SIG-M5 treated with dmso at 0.1 percent for 504 hours (cell line): ENCODE results near the gene ABCB11.
"Not testable (repeated sequence)": the region's sequence is repeated elsewhere in the genome, so short reads cannot be mapped to it uniquely, and the experiment has no call there.

Experiments
- DNase-seq: peaks from one replicate; lab custom pipeline; 2025; ENCODE audit not compliant: unreplicated experiment; lab: John Stamatoyannopoulos, UW

Gene ABCB11

GRCh38 chr2:169031202-169031601, at the start of gene ABCB11:
ABCB11 (minus strand) TSS chr2:169031324; CDS start chr2:169018125, 13,199 bp downstream.
- DNase-seq = no peak

- peak; percentile 63 for DNase-seq
Observed at GRCh38 chr2:169080250-169081069, 49.3 kb upstream of the ABCB11 start.

GRCh38 chr2:169077674-169078240, 46.6 kb upstream of the ABCB11 start:
- no peak for DNase-seq

GRCh38 chr2:169073963-169074751, 43.0 kb upstream of the ABCB11 start:
- no peak for DNase-seq

- no peak for DNase-seq
Observed at GRCh38 chr2:169073211-169073962, 42.3 kb upstream of the ABCB11 start.

- peak; percentile 99 for DNase-seq
Observed at GRCh38 chr2:169072163-169072925, 41.2 kb upstream of the ABCB11 start.

GRCh38 chr2:169071455-169071854, 40.3 kb upstream of the ABCB11 start:
- DNase-seq = peak; percentile 34

GRCh38 chr2:169069833-169070232, 38.7 kb upstream of the ABCB11 start:
- no peak for DNase-seq

GRCh38 chr2:169069341-169069740, 38.2 kb upstream of the ABCB11 start, which contains the start of gene DHRS9:
DHRS9 (plus strand) TSS chr2:169069563; CDS start chr2:169081582, 12,019 bp downstream.
- DNase-seq = peak; percentile 98

GRCh38 chr2:169066897-169067296, 35.8 kb upstream of the ABCB11 start:
- peak; percentile 44 for DNase-seq

- no peak for DNase-seq
Observed at GRCh38 chr2:169065864-169066517, 34.9 kb upstream of the ABCB11 start.

- DNase-seq = no peak
Observed at GRCh38 chr2:169065422-169065821, 34.3 kb upstream of the ABCB11 start.

GRCh38 chr2:169064199-169064598, 33.1 kb upstream of the ABCB11 start:
- not testable (repeated sequence) for DNase-seq

- DNase-seq = not testable (repeated sequence)
Observed at GRCh38 chr2:169054575-169054974, 23.5 kb upstream of the ABCB11 start.

GRCh38 chr2:169050476-169051240, 19.5 kb upstream of the ABCB11 start:
- no peak for DNase-seq

- DNase-seq = no peak
Observed at GRCh38 chr2:169049142-169049541, 18.0 kb upstream of the ABCB11 start.

GRCh38 chr2:169047256-169048250, 16.4 kb upstream of the ABCB11 start:
- DNase-seq = no peak
